GM12878 (cell line): Measurements from ENCODE around the gene CTPS1.

Source experiments
- EP300 ChIP-seq, 2 experiments: fragments of 150-350 bp in 1 of 2; IDR thresholded peaks; 2 replicates each; pipeline ENCODE4 v1.6.1; 2011 to 2012; ENCODE audit warnings: low read depth in 2 of 2, low read length in 2 of 2, borderline replicate concordance in 1 of 2, improper control_type of control experiment in 1 of 2, inconsistent platforms in 1 of 2; ENCODE audit not compliant: control insufficient read depth in 1 of 2
- SMC3 ChIP-seq: IDR thresholded peaks from 2 replicates; pipeline ENCODE4 v1.6.1; 2011; ENCODE audit warnings: low read length, improper control_type of control experiment, borderline replicate concordance
- SPI1 ChIP-seq: IDR thresholded peaks from 2 replicates; pipeline ENCODE4 v1.6.1; 2011; ENCODE audit warnings: low read depth, mild to moderate bottlenecking, low read length, moderate library complexity, borderline replicate concordance; ENCODE audit not compliant: insufficient read depth
- TF ChIP-seq, protein P1 (sequence below): IDR thresholded peaks from 2 replicates; pipeline ENCODE4 v1.6.1; 2012; ENCODE audit warnings: low read depth, low read length, improper control_type of control experiment

DNA sequence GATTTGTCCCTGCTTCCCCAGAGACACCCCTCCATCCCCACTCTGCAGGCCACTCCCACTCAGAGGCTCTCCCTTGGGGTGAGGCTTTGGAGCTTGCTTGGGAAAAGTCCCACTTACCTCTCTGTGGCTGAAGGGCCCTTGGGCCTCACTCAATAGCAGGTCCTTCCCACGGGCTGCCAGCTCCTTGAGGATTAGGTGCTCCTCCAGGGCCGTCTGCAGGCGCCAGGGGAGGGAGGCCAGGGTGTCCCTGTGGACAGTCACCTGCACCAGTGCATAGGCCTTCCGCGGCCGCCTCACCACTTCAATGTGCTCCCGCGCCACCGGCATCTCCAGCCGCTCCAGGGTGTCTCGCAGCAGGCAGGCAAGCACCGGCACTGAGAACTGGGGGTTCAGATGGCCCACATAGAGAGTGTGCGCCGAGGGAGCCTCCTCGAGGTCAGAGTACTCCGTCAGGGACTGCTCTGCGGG is 40.6 kb downstream of the CTPS1 start:
- TF ChIP-seq, protein P1, sequence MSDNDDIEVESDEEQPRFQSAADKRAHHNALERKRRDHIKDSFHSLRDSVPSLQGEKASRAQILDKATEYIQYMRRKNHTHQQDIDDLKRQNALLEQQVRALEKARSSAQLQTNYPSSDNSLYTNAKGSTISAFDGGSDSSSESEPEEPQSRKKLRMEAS: no peak
- TF ChIP-seq SPI1 (no peak), SMC3 (no peak), EP300 (IDR thresholded peaks at IDR 0.05; ENCODE audit: borderline replicate concordance in 1 of 2, control insufficient read depth in 1 of 2, low read depth in 2 of 2, low read length in 2 of 2) (no peak)
